SU-DHL-6 (cell line): ENCODE results near the gene TBL1X.

ENCODE experiments used
- EZH2phosphoT487 ChIP-seq: fragments of 200-600 bp; sonication (generic), shearing (Covaris generic); conservative IDR thresholded peaks from 2 replicates; pipeline ENCODE4 v1.6.1; 2018; ENCODE audit warnings: mild to moderate bottlenecking, antibody characterized with exemption, low read length, moderate library complexity, mixed read lengths
- TF ChIP-seq, protein P1 (sequence below): fragments of 200-600 bp; sonication (generic); IDR thresholded peaks from one replicate; pipeline ENCODE4 v1.5.1; 2017; ENCODE audit warnings: antibody characterized with exemption, mild to moderate bottlenecking, low read length, moderate library complexity; ENCODE audit not compliant: insufficient read depth, poor library complexity, severe bottlenecking

DNA sequence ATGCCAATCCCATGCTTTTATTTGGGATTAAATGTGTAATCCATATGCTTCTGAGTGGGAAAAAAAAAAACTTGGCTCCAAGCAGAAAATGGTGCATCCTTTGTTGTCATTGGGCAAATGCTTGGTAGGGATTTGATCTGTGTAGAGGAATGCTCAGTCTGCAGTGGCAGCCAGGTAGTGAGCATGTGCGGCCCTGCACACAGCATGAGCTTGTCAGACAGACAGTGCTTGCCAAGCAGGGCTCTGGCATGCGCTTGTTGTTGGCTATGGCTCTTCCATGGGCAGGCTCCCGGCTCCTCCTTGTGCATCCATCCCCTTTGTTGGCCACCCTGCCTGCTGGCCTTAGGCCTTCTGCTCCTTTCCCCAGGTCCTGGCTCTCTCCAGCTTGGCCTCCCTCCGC lies 170.5 kb downstream of the TBL1X start:
- TF ChIP-seq, protein P1, sequence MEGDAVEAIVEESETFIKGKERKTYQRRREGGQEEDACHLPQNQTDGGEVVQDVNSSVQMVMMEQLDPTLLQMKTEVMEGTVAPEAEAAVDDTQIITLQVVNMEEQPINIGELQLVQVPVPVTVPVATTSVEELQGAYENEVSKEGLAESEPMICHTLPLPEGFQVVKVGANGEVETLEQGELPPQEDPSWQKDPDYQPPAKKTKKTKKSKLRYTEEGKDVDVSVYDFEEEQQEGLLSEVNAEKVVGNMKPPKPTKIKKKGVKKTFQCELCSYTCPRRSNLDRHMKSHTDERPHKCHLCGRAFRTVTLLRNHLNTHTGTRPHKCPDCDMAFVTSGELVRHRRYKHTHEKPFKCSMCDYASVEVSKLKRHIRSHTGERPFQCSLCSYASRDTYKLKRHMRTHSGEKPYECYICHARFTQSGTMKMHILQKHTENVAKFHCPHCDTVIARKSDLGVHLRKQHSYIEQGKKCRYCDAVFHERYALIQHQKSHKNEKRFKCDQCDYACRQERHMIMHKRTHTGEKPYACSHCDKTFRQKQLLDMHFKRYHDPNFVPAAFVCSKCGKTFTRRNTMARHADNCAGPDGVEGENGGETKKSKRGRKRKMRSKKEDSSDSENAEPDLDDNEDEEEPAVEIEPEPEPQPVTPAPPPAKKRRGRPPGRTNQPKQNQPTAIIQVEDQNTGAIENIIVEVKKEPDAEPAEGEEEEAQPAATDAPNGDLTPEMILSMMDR, result no peak
- no peak for TF ChIP-seq EZH2phosphoT487
